MM.1S (cell line): Measurements from ENCODE around the gene DIO1.

Experiments used
- DNase-seq: peaks from one replicate; pipeline ENCODE4 v3.0.0-alpha.2; 2015
- H2AFZ ChIP-seq: fragments of 300-600 bp; sonication (generic); 2 replicates; pipeline ENCODE4 v1.6.0; 2016; ENCODE audit warnings: antibody characterized with exemption, low read length
- H3F3A ChIP-seq: fragments of 300-600 bp; sonication (generic); 2 replicates; pipeline ENCODE4 v1.6.1; 2016; ENCODE audit warnings: mild to moderate bottlenecking, antibody characterized with exemption, low read length, moderate library complexity, mixed read lengths; ENCODE audit not compliant: insufficient read depth
- H3K27ac ChIP-seq: fragments of 300-600 bp; sonication (generic); 2 replicates; pipeline ENCODE4 v1.5.1; 2016; ENCODE audit warnings: mild to moderate bottlenecking, low read length
- H3K27me3 ChIP-seq: fragments of 300-600 bp; sonication (generic); replicated peaks from 2 replicates; pipeline ENCODE4 v1.6.0; 2016; ENCODE audit warnings: low read length; ENCODE audit not compliant: insufficient read depth
- H3K36me3 ChIP-seq: fragments of 300-600 bp; sonication (generic); replicated peaks from 2 replicates; pipeline ENCODE4 v1.6.1; 2016; ENCODE audit warnings: mild to moderate bottlenecking, low read length, mixed read lengths; ENCODE audit not compliant: insufficient read depth
- H3K4me1 ChIP-seq: fragments of 300-600 bp; sonication (generic); 2 replicates; pipeline ENCODE4 v1.6.1; 2016; ENCODE audit warnings: low read length, mixed read lengths
- H3K4me2 ChIP-seq: fragments of 300-600 bp; sonication (generic); 2 replicates; pipeline ENCODE4 v1.6.0; 2016; ENCODE audit warnings: low read depth, low read length
- H3K4me3 ChIP-seq: fragments of 300-600 bp; sonication (generic); 2 replicates; pipeline ENCODE4 v1.5.1; 2016; ENCODE audit warnings: low read length, mixed read lengths
- H3K79me2 ChIP-seq: fragments of 300-600 bp; sonication (generic); 2 replicates; pipeline ENCODE4 v1.6.1; 2016; ENCODE audit warnings: mixed run types, low read length, mixed read lengths
- H3K9ac ChIP-seq: fragments of 300-600 bp; sonication (generic); 2 replicates; pipeline ENCODE4 v1.6.1; 2016; ENCODE audit warnings: low read length, mixed read lengths
- H3K9me2 ChIP-seq: fragments of 300-600 bp; sonication (generic); replicated peaks from 2 replicates; pipeline ENCODE4 v1.6.1; 2016; ENCODE audit warnings: mild to moderate bottlenecking, low read length, mixed read lengths; ENCODE audit not compliant: insufficient read depth
- H3K9me3 ChIP-seq: fragments of 300-600 bp; sonication (generic); replicated peaks from 2 replicates; pipeline ENCODE4 v1.6.1; 2016; ENCODE audit warnings: mild to moderate bottlenecking, low read length, mixed read lengths; ENCODE audit not compliant: insufficient read depth
- H4K20me1 ChIP-seq: fragments of 300-600 bp; sonication (generic); 2 replicates; pipeline ENCODE4 v1.6.1; 2016; ENCODE audit warnings: mild to moderate bottlenecking, low read length, moderate library complexity, mixed read lengths; ENCODE audit not compliant: insufficient read depth
- EZH2 ChIP-seq: fragments of 300-600 bp; sonication (generic); optimal IDR thresholded peaks from 2 replicates; pipeline ENCODE3; 2017; ENCODE audit warnings: low read depth, mild to moderate bottlenecking, antibody characterized with exemption, low read length, mixed read lengths
- EZH2phosphoT487 ChIP-seq: fragments of 300-600 bp; sonication (generic); IDR thresholded peaks from 2 replicates; pipeline ENCODE4 v1.6.1; 2018; ENCODE audit warnings: antibody characterized with exemption, low read length
- TF ChIP-seq, protein P1 (sequence below): fragments of 300-600 bp; sonication (generic); IDR thresholded peaks from 2 replicates; pipeline ENCODE4 v1.5.1; 2016; ENCODE audit warnings: antibody characterized with exemption, low read length, mixed read lengths

The DIO1 gene

DNA sequence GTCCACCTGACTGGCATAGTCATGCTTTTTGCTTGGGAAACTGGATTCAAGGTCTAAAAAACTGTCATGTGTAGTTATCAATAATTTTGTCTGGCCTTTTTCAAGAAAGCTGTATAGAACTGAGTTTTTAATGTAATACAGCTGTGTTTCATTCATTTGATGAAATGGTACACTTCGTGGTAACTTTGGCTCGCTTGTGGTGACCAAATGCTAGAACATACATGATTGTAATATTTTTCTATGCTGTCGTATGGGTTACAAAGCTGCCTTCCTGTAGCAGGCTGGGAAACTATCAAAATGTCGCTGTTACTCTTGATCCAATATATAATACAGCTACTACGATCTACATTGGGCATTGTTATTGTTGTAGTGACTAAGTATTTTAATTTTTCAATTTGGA is 54.3 kb downstream of the DIO1 start:
- H3K36me3 ChIP-seq = no peaks in the 10 kb centered on the region

DNA sequence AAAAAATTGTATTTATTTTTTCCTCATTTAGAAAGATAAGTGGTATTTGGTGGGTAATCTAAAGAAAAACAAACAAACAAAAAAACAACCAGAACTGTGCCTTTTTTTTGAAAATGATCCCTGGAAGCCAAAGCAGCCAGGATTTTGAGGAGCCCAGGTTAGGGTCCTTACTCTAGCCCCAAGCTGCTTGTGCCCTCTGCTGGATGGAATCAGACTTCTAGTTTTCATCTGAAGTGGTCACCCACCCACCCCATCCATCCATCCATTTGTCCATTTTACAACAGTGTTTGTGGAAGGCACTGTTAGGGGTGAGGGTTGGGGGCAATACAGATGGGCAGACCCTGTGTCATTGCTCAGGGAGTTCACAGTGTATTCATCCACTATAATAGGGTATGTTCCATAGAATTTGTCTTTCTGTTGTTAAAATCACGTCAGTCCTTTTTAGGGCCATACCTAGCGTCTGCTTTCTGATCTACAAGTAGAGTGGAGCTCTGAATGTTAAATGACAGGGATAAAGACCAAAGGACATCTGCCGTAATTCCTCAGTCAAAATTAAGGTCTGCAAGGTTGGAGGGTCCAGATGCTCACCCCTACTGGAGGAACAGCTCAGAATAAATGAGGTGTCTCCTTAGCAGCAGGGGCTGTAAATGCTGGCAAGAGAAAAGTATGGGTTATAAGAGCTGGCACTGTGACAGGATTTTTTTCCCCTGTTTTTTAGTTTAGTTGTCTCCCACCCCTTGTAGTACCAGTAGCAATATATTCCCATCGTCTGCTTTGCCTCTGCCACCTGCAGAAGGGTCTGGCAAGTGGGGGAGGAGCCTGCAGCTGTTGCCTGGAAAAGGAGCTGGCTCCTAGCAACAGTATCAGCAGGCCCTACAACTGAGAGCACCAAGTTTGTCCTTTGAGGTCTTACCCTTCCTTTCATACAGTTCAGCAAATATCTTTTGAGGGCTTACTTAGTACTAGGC is 55.3 kb downstream of the DIO1 start:
- no peak overlapping the region for H3K4me2 ChIP-seq
- no peaks in the 10 kb centered on the region for H3K9me3 ChIP-seq
- TF ChIP-seq EZH2 = no peak
- TF ChIP-seq, protein P1, sequence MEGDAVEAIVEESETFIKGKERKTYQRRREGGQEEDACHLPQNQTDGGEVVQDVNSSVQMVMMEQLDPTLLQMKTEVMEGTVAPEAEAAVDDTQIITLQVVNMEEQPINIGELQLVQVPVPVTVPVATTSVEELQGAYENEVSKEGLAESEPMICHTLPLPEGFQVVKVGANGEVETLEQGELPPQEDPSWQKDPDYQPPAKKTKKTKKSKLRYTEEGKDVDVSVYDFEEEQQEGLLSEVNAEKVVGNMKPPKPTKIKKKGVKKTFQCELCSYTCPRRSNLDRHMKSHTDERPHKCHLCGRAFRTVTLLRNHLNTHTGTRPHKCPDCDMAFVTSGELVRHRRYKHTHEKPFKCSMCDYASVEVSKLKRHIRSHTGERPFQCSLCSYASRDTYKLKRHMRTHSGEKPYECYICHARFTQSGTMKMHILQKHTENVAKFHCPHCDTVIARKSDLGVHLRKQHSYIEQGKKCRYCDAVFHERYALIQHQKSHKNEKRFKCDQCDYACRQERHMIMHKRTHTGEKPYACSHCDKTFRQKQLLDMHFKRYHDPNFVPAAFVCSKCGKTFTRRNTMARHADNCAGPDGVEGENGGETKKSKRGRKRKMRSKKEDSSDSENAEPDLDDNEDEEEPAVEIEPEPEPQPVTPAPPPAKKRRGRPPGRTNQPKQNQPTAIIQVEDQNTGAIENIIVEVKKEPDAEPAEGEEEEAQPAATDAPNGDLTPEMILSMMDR = peak; percentile 50
- DNase-seq = peak; percentile 31
- 0 out of 2 replicates have a peak, but pooled peaks cover 6% of the 10 kb centered on the region for H3K4me1 ChIP-seq
- no peaks in the 10 kb centered on the region for H3K36me3 ChIP-seq
- no peaks in the 10 kb centered on the region for H4K20me1 ChIP-seq
- H2AFZ ChIP-seq = no peak overlapping the region
- H3K79me2 ChIP-seq = peaks cover 57% of the 10 kb centered on the region
- H3K9ac ChIP-seq = no peak overlapping the region
- H3K4me3 ChIP-seq = no peak overlapping the region
- H3K27me3 ChIP-seq = no peaks in the 10 kb centered on the region
- H3F3A ChIP-seq = no peaks in the 10 kb centered on the region
- H3K27ac ChIP-seq = no peak overlapping the region
- no peaks in the 10 kb centered on the region for H3K9me2 ChIP-seq

More for the DNA sequence above, 54.3 kb downstream of the DIO1 start:
- Histone ChIP-seq H3K27me3 (no peaks in the 10 kb centered on the region), H3K27ac (no peak overlapping the region), H3K9me2 (no peaks in the 10 kb centered on the region), H4K20me1 (no peaks in the 10 kb centered on the region), H3K4me3 (no peak overlapping the region), H2AFZ (no peak overlapping the region), H3K9me3 (no peaks in the 10 kb centered on the region), H3K4me1 (0 out of 2 replicates have a peak, but pooled peaks cover 6% of the 10 kb centered on the region), H3F3A (no peaks in the 10 kb centered on the region), H3K9ac (no peak overlapping the region), H3K4me2 (no peak overlapping the region), H3K79me2 (peaks cover 66% of the 10 kb centered on the region)
- no peak for TF ChIP-seq EZH2phosphoT487
- TF ChIP-seq EZH2 = no peak
- TF ChIP-seq, protein P1 = no peak
- DNase-seq = no peak

DNA sequence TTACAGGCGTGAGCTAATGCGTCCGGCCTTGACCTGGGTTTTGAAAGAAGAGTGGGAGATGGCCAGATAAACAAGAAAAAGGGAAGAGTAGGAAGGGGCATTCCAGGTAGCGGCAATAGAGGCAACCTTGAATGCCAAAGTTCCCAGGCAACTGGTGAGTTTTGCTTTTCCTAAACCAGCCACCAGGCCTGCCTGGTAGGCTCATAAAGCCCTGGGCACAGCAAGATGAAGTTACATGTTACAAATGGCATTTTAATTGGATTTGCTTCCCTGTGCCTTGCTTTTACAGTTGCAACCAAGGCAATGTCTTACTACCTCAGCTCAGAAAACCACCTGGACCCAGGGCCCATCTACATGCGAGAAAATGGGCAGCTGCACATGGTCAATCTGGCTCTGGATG is 57.7 kb downstream of the DIO1 start:
- Histone ChIP-seq H3K79me2 (peaks cover 44% of the 10 kb centered on the region), H2AFZ (no peak overlapping the region), H4K20me1 (no peaks in the 10 kb centered on the region), H3K36me3 (no peaks in the 10 kb centered on the region; the same call in 1 of the 2 replicates), H3K9ac (no peak overlapping the region), H3K9me2 (no peaks in the 10 kb centered on the region), H3K4me1 (no peaks in the 10 kb centered on the region), H3K27me3 (no peaks in the 10 kb centered on the region), H3K4me2 (no peak overlapping the region), H3F3A (no peaks in the 10 kb centered on the region), H3K4me3 (no peak overlapping the region), H3K27ac (no peak overlapping the region), H3K9me3 (no peaks in the 10 kb centered on the region)
- TF ChIP-seq, protein P1 = no peak
- TF ChIP-seq EZH2 (no peak), EZH2phosphoT487 (no peak)
- no peak for DNase-seq
